Ureter (tissue), 1 donor: Measurements from ENCODE around the gene PBX4. TPM values are rescaled to one million over a fixed set of nuclear protein-coding genes. Genes with fewer than 3 reads are reported as not detected.
"Not testable (repeated sequence)": the region's sequence is repeated elsewhere in the genome, so short reads cannot be mapped to it uniquely, and the experiment has no call there.

Experiments
- DNase-seq: peaks from one replicate; pipeline ENCODE4 v3.0.0-alpha.2; 2020; ENCODE audit warnings: low spot score
- total RNA-seq: library from RNA; stranded (reverse); gene quantifications from one replicate; pipeline ENCODE4 v1.2.4, GENCODE V29; 2023
- donor health status: DM: yes; HTN: yes; CAD: no.

PBX4 gene
- total RNA-seq, 1 donor from 2014 or later: 12.7 TPM

- no peak for DNase-seq
Measured at GRCh38 chr19:19626516-19627472, 8.3 kb upstream of the PBX4 start.

GRCh38 chr19:19624032-19624570 lies 5.6 kb upstream of the PBX4 start:
- DNase-seq: no peak

- DNase-seq: no peak
Measured at GRCh38 chr19:19623383-19623782, 4.9 kb upstream of the PBX4 start.

- no peak for DNase-seq
Measured at GRCh38 chr19:19619849-19620210, 1.3 kb upstream of the PBX4 start.

- no peak for DNase-seq
Measured at GRCh38 chr19:19619181-19619848, 828 bp upstream of the PBX4 start.

- DNase-seq: no peak
Measured at GRCh38 chr19:19615086-19615485, 3.4 kb downstream of the PBX4 start.

GRCh38 chr19:19613506-19613905 lies 5.0 kb downstream of the PBX4 start:
- no peak for DNase-seq

- DNase-seq: no peak
Measured at GRCh38 chr19:19610376-19611202, 7.9 kb downstream of the PBX4 start.

GRCh38 chr19:19606686-19607085 lies 11.8 kb downstream of the PBX4 start:
- DNase-seq: not testable (repeated sequence)

GRCh38 chr19:19606021-19606420 lies 12.5 kb downstream of the PBX4 start:
- no peak for DNase-seq

- no peak for DNase-seq
Measured at GRCh38 chr19:19602713-19603324, 15.7 kb downstream of the PBX4 start.

- DNase-seq: no peak
Measured at GRCh38 chr19:19602136-19602712, 16.3 kb downstream of the PBX4 start.

- no peak for DNase-seq
Measured at GRCh38 chr19:19600793-19601330, 17.6 kb downstream of the PBX4 start.

- not testable (repeated sequence) for DNase-seq
Measured at GRCh38 chr19:19598728-19599451, 19.6 kb downstream of the PBX4 start.

- DNase-seq: no peak
Measured at GRCh38 chr19:19597809-19598306, 20.6 kb downstream of the PBX4 start.

GRCh38 chr19:19595171-19595701 lies 23.3 kb downstream of the PBX4 start:
- peak; percentile 77 for DNase-seq

GRCh38 chr19:19594381-19594780 lies 24.1 kb downstream of the PBX4 start:
- no peak for DNase-seq

GRCh38 chr19:19592690-19593089 lies 25.8 kb downstream of the PBX4 start:
- DNase-seq: no peak

- DNase-seq: peak; percentile 82
Measured at GRCh38 chr19:19591133-19591825, 27.2 kb downstream of the PBX4 start.
